ENCODE measurements around the gene RIPPLY1. TPM values are rescaled to one million over a fixed set of nuclear protein-coding genes. Genes with fewer than 3 reads are reported as not detected.

RIPPLY1 gene
- total RNA-seq, 1 experiment from 2014 or later, result 0.27 TPM

GRCh38 chrX:106875151-106875550, 28.0 kb downstream of the RIPPLY1 start:
- POLR2A ChIA-PET, result no interaction called here
- no peaks in the 10 kb centered on the region for H3K27me3 ChIP-seq (ENCODE audit: insufficient read depth, low read length)
- H3K4me2 ChIP-seq (ENCODE audit: low read length), result no peak overlapping the region
- RAD21 ChIA-PET (ENCODE audit: low non-redundant PET in 1 of 2, low total read pairs in 2 of 2, uncharacterized antibody in 2 of 2, unreplicated experiment in 2 of 2), result interaction anchor here in 1 of 2 experiments (1.2 kb wide), 1 partner anchor 85 kb away, joined by 3 read pairs; no protein-coding TSS in a partner anchor
- intact Hi-C loops (cut with micrococcal nuclease), result no loop called here
- H3K27ac ChIP-seq (ENCODE audit: low read depth, low read length), result no peak overlapping the region
- no peaks in the 10 kb centered on the region for H3K9me2 ChIP-seq (ENCODE audit: insufficient read depth)
- no peak overlapping the region for H2AFZ ChIP-seq (ENCODE audit: low read depth, low read length, poor library complexity, severe bottlenecking)
- CTCF ChIA-PET, result interaction anchor here (2.6 kb wide), 1 partner anchor 85 kb away, joined by 14 read pairs; no protein-coding TSS in a partner anchor
- no peak overlapping the region for H3K9ac ChIP-seq (ENCODE audit: low read length)
- ATAC-seq (no peak), DNase-seq (ENCODE audit: low read depth, low spot score) (no peak)
- H3K9me3 ChIP-seq (ENCODE audit: control insufficient read depth in 1 of 2, insufficient read depth in 1 of 2, low read depth in 1 of 2, low read length in 2 of 2), result no peaks in the 10 kb centered on the region
- BruUV-seq (replicated peaks), result no TSS peak
- H3K4me1 ChIP-seq (ENCODE audit: control insufficient read depth in 1 of 2, insufficient read depth in 2 of 2, low read length in 2 of 2), result no peaks in the 10 kb centered on the region
- H3K4me3 ChIP-seq (replicated peaks in 1 of 2; ENCODE audit: low read depth in 1 of 2, low read length in 2 of 2), result no peak overlapping the region
- TF ChIP-seq ELF1 (IDR thresholded peaks at IDR 0.05; ENCODE audit: borderline replicate concordance, low read depth), result no peak
- TF ChIP-seq EZH2phosphoT487 (IDR thresholded peaks at IDR 0.05; ENCODE audit: borderline replicate concordance), result no peak
- TF ChIP-seq CEBPB (IDR thresholded peaks at IDR 0.05; ENCODE audit: low read depth), result no peak
- TF ChIP-seq ATF3 (IDR thresholded peaks at IDR 0.05), result no peak
- TF ChIP-seq POLR2A (IDR thresholded peaks at IDR 0.05; ENCODE audit: borderline replicate concordance, extremely low read depth, insufficient read depth, insufficient read length), result no peak
- TF ChIP-seq RAD21 (IDR thresholded peaks at IDR 0.05; ENCODE audit: low read depth), result no peak
- TF ChIP-seq, protein P1, sequence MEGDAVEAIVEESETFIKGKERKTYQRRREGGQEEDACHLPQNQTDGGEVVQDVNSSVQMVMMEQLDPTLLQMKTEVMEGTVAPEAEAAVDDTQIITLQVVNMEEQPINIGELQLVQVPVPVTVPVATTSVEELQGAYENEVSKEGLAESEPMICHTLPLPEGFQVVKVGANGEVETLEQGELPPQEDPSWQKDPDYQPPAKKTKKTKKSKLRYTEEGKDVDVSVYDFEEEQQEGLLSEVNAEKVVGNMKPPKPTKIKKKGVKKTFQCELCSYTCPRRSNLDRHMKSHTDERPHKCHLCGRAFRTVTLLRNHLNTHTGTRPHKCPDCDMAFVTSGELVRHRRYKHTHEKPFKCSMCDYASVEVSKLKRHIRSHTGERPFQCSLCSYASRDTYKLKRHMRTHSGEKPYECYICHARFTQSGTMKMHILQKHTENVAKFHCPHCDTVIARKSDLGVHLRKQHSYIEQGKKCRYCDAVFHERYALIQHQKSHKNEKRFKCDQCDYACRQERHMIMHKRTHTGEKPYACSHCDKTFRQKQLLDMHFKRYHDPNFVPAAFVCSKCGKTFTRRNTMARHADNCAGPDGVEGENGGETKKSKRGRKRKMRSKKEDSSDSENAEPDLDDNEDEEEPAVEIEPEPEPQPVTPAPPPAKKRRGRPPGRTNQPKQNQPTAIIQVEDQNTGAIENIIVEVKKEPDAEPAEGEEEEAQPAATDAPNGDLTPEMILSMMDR (IDR thresholded peaks at IDR 0.05 in 2 of 3, conservative IDR thresholded peaks at IDR 0.05 in 1 of 3; ENCODE audit: borderline replicate concordance in 1 of 3, insufficient read depth in 1 of 3, low read depth in 2 of 3, low read length in 2 of 3), result no peak
- TF ChIP-seq EGR1 (IDR thresholded peaks at IDR 0.05; ENCODE audit: low read depth), result no peak
- TF ChIP-seq TCF7L2 (IDR thresholded peaks at IDR 0.05; ENCODE audit: borderline replicate concordance, extremely low read depth, insufficient read depth, insufficient read length), result no peak
- no peak for TF ChIP-seq MAX (IDR thresholded peaks at IDR 0.05)
- no peak for TF ChIP-seq CBX3 (IDR thresholded peaks at IDR 0.05; ENCODE audit: low read depth)
- TF ChIP-seq SIN3A (IDR thresholded peaks at IDR 0.05; ENCODE audit: low read depth), result no peak
- no peak for TF ChIP-seq SP1 (IDR thresholded peaks at IDR 0.05; ENCODE audit: low read depth)
- no peak for TF ChIP-seq ZNF274 (IDR thresholded peaks at IDR 0.05; ENCODE audit: low read depth, low read length)
- TF ChIP-seq, protein P2, sequence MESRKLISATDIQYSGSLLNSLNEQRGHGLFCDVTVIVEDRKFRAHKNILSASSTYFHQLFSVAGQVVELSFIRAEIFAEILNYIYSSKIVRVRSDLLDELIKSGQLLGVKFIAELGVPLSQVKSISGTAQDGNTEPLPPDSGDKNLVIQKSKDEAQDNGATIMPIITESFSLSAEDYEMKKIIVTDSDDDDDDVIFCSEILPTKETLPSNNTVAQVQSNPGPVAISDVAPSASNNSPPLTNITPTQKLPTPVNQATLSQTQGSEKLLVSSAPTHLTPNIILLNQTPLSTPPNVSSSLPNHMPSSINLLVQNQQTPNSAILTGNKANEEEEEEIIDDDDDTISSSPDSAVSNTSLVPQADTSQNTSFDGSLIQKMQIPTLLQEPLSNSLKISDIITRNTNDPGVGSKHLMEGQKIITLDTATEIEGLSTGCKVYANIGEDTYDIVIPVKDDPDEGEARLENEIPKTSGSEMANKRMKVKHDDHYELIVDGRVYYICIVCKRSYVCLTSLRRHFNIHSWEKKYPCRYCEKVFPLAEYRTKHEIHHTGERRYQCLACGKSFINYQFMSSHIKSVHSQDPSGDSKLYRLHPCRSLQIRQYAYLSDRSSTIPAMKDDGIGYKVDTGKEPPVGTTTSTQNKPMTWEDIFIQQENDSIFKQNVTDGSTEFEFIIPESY (IDR thresholded peaks at IDR 0.05; ENCODE audit: extremely low read depth, insufficient replicate concordance, low read length), result no peak
- TF ChIP-seq POLR2AphosphoS5 (IDR thresholded peaks at IDR 0.05; ENCODE audit: low read depth, low read length), result no peak
- TF ChIP-seq EZH2 (IDR thresholded peaks at IDR 0.05), result no peak
- TF ChIP-seq, protein P3, sequence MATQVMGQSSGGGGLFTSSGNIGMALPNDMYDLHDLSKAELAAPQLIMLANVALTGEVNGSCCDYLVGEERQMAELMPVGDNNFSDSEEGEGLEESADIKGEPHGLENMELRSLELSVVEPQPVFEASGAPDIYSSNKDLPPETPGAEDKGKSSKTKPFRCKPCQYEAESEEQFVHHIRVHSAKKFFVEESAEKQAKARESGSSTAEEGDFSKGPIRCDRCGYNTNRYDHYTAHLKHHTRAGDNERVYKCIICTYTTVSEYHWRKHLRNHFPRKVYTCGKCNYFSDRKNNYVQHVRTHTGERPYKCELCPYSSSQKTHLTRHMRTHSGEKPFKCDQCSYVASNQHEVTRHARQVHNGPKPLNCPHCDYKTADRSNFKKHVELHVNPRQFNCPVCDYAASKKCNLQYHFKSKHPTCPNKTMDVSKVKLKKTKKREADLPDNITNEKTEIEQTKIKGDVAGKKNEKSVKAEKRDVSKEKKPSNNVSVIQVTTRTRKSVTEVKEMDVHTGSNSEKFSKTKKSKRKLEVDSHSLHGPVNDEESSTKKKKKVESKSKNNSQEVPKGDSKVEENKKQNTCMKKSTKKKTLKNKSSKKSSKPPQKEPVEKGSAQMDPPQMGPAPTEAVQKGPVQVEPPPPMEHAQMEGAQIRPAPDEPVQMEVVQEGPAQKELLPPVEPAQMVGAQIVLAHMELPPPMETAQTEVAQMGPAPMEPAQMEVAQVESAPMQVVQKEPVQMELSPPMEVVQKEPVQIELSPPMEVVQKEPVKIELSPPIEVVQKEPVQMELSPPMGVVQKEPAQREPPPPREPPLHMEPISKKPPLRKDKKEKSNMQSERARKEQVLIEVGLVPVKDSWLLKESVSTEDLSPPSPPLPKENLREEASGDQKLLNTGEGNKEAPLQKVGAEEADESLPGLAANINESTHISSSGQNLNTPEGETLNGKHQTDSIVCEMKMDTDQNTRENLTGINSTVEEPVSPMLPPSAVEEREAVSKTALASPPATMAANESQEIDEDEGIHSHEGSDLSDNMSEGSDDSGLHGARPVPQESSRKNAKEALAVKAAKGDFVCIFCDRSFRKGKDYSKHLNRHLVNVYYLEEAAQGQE (IDR thresholded peaks at IDR 0.05; ENCODE audit: low read depth), result no peak
- TF ChIP-seq JUND (IDR thresholded peaks at IDR 0.05), result no peak
- TF ChIP-seq SRF (IDR thresholded peaks at IDR 0.05; ENCODE audit: low read depth), result no peak
- no peaks in the 10 kb centered on the region for H4K20me1 ChIP-seq (ENCODE audit: insufficient read depth)
- no peaks in the 10 kb centered on the region for H3K36me3 ChIP-seq (ENCODE audit: control insufficient read depth in 1 of 2, insufficient read depth in 2 of 2, low read length in 2 of 2)
- no peaks in the 10 kb centered on the region for H3K79me2 ChIP-seq (ENCODE audit: insufficient read depth, low read length)

Measured in HCT116 (cell line).